ENCODE data around the gene GUCY2F.

- TF ChIP-seq EZH2 (IDR thresholded peaks at IDR 0.05) (no peak), POLR2AphosphoS5 (IDR thresholded peaks at IDR 0.05; ENCODE audit: borderline replicate concordance, low read depth, low read length) (no peak), FOXP2 (optimal IDR thresholded peaks at IDR 0.05; ENCODE audit: control extremely low read depth, extremely low read length, insufficient read depth) (no peak)
These were observed 124.2 kb downstream of the GUCY2F start for GRCh38 chrX:109357706-109358105.

Measured in SK-N-MC (cell line).